22Rv1 (cell line): ENCODE measurements around the gene RPN2.

Source experiments
- H3K27ac ChIP-seq: fragments of 450-650 bp; 2 replicates; pipeline ENCODE4 v1.5.1; 2017
- ZFX ChIP-seq: fragments of 450-650 bp; IDR thresholded peaks from 2 replicates; pipeline ENCODE4 v1.6.1; 2017; ENCODE audit warnings: antibody characterized with exemption, borderline replicate concordance
- TF ChIP-seq, protein P1 (sequence below): fragments of 450-650 bp; IDR thresholded peaks from 2 replicates; pipeline ENCODE4 v1.5.1; 2017; ENCODE audit warnings: mild to moderate bottlenecking

RPN2 gene

DNA sequence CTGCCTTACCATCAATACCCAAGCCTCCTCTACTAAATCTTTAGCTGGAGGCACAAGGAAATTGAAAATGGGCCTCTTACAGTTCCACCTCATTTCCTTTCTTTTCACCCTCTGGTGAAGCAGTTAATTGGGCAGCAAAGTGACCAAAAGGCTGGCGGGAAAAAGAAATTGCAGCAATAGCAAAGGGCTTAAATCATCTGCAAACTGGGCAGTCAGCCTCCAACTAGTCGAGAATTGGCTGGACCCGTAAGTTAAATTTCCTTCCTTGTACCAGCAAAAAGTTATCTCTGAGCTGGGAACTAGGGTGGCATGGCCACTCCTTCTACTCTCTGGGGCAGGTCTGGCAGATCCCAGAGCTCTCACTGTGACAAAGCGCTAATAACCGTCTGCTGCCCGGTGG is 49.0 kb downstream of the RPN2 start:
- H3K27ac ChIP-seq = no peak overlapping the region
- TF ChIP-seq, protein P1, sequence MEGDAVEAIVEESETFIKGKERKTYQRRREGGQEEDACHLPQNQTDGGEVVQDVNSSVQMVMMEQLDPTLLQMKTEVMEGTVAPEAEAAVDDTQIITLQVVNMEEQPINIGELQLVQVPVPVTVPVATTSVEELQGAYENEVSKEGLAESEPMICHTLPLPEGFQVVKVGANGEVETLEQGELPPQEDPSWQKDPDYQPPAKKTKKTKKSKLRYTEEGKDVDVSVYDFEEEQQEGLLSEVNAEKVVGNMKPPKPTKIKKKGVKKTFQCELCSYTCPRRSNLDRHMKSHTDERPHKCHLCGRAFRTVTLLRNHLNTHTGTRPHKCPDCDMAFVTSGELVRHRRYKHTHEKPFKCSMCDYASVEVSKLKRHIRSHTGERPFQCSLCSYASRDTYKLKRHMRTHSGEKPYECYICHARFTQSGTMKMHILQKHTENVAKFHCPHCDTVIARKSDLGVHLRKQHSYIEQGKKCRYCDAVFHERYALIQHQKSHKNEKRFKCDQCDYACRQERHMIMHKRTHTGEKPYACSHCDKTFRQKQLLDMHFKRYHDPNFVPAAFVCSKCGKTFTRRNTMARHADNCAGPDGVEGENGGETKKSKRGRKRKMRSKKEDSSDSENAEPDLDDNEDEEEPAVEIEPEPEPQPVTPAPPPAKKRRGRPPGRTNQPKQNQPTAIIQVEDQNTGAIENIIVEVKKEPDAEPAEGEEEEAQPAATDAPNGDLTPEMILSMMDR = no peak
- no peak for TF ChIP-seq ZFX

DNA sequence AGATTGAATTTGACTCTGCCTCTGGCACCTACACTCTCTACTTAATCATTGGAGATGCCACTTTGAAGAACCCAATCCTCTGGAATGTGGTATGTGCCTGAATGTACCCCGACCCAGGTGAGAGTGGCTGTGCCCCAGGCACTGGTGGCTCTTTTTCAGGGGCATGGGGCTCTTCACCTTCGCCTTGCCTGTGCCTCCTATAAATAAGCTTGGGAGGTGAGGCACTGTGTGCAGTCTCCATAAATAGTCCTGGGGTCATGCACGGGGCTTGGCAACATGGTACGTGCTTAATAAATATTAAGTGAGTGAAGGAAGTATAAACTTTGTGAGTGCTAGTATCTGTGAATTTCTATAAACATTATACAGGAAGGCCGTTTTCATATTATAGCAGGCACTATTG is 49.5 kb downstream of the RPN2 start:
- TF ChIP-seq, protein P1 = no peak
- no peak overlapping the region for H3K27ac ChIP-seq

DNA sequence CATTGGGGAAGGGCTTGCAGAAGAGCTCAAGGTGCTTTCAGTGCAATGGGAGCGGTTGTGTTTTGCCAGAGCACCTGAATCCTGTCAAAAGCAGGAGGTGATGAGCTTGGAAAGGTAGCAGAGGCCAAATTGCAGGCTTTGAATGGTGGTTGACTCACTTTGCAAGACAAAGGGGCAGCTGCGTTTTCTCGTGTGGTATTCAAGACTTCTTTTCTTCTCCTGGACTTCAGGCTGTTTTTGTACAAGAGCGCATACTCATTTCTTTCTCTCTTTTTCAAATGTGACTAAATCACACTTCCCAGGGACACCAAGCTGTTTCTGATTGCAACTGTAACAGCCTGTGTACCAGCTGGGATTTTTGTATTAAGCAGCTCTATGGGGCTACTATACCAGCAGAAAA is 50.2 kb downstream of the RPN2 start:
- H3K27ac ChIP-seq = no peak overlapping the region
- no peak for TF ChIP-seq ZFX
- TF ChIP-seq, protein P1 = no peak

DNA sequence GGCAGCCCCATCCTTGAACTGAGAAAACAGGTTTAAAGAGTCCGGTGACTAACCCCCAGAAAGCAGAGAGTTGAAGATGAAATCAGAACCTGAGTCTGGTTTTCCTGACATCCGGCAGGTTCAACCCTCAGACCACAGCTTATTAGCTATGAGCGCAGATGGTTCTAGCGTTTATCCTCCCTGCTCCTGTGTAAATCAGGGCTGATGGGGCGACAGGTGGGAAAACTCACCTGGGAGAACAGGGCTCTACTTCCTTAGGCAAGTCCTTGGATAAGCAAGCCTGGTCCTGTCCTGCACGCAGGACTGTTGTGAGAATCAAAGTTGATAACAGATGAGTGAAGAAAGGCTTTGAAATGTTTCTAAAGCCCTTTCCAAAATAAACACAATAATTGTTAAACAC is 51.1 kb downstream of the RPN2 start:
- no peak overlapping the region for H3K27ac ChIP-seq

DNA sequence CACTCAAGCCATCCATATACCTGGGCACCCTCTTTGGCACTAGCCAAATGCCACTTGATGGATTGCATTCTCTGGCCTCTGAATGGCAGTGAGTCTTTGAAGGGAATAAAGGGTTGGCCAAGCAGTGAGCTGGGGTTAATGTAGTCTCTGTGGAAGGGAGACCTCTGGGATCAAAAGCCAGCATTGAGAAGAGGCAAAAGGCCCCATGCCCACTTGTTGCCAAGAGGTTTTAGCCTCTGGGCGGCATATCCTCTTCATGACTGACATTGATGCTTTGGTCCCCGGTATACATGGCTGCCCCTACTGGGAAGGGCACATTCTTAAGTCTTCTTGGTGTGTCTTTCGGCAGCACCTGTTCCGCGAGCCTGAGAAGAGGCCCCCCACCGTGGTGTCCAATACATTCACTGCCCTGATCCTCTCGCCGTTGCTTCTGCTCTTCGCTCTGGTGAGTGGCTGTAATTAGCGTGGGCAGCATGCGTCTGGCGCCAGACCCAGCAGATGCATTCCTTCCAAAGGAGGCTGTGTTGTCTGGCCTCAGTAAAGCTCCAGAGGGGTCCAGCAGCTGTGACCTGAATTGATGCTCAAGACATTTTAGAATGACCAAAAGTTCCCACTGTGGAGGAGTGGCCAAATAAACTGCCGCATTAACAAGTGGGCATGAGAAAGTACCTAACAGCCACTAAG is 53.0 kb downstream of the RPN2 start:
- H3K27ac ChIP-seq = no peak overlapping the region
- no peak for TF ChIP-seq ZFX
- TF ChIP-seq, protein P1 = no peak

More for the DNA sequence above, 51.1 kb downstream of the RPN2 start:
- TF ChIP-seq ZFX = no peak
- TF ChIP-seq, protein P1 = no peak

DNA sequence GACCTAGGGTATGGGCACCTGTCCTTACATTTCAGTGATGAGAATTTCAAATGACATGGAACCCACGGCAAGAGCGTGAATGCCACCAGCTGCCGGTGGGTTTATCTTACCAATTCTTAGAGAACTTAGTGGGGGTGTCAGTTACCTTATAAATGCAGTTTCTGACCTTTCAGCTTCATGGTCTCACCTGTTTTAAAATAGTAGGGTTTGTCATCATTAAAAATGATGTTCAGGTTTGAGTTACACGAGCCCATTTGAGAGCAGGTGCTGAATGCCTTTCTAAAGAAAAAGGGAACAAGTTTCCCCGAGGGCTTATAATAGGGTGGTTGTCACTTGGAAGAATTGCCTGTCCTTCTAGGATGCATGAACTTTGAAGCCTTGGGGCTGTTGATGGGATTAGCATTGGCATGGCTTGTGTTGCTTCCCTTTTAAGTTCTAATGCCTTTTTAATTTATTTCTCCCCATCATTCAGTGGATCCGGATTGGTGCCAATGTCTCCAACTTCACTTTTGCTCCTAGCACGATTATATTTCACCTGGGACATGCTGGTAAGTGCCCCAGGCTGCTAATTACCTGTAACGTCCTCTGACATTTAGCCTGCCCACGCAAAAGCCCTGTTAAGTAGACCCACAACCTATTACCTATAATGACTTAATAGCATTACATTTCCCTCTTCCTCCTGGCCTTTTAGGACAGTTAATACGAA is 54.6 kb downstream of the RPN2 start:
- TF ChIP-seq, protein P1 = no peak
- TF ChIP-seq ZFX = no peak
- no peak overlapping the region for H3K27ac ChIP-seq

DNA sequence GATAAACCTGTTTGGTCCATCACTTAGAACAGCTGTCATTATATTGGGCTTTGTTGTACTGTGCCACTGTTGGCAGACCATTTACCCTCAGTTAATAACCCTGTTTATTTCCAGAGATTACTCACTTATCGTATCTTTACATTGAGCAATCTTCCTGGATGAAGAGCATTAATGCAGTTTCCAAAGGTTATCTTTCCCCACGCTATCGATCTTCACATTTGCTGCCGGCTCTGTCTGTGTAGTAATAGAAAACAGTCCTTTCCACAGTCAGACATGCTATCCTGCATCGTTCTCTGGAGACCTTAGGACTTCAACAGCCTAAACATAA is 55.1 kb downstream of the RPN2 start:
- TF ChIP-seq, protein P1 = no peak
- no peak for TF ChIP-seq ZFX
- no peak overlapping the region for H3K27ac ChIP-seq
